Measurements from ENCODE around the gene NFATC2IP. TPM values are rescaled to one million over a fixed set of nuclear protein-coding genes. Genes with fewer than 3 reads are reported as not detected.
"Not testable (repeated sequence)": the region's sequence is repeated elsewhere in the genome, so short reads cannot be mapped to it uniquely, and the experiment has no call there.

Gene NFATC2IP
- total RNA-seq, 1 donor from 2014 or later, result 11.2 TPM

GRCh38 chr16:28923652-28924398, 26.9 kb upstream of the NFATC2IP start:
- no peak for DNase-seq (ENCODE audit: low spot score in 2 of 2)
- Histone ChIP-seq H3K4me3 (peak overlapping the region in 1 of 2 donors; percentile 90), H3K27me3 (no peaks in the 10 kb centered on the region), H3K27ac (peak overlapping the region in 1 of 2 donors; percentile 99), H3K9me3 (no peaks in the 10 kb centered on the region), H3K36me3 (peaks cover 5 to 6% of the 10 kb centered on the region in 2 donors), H3K4me1 (peaks cover 6 to 9% of the 10 kb centered on the region in 2 donors)
- TF ChIP-seq, protein P1, sequence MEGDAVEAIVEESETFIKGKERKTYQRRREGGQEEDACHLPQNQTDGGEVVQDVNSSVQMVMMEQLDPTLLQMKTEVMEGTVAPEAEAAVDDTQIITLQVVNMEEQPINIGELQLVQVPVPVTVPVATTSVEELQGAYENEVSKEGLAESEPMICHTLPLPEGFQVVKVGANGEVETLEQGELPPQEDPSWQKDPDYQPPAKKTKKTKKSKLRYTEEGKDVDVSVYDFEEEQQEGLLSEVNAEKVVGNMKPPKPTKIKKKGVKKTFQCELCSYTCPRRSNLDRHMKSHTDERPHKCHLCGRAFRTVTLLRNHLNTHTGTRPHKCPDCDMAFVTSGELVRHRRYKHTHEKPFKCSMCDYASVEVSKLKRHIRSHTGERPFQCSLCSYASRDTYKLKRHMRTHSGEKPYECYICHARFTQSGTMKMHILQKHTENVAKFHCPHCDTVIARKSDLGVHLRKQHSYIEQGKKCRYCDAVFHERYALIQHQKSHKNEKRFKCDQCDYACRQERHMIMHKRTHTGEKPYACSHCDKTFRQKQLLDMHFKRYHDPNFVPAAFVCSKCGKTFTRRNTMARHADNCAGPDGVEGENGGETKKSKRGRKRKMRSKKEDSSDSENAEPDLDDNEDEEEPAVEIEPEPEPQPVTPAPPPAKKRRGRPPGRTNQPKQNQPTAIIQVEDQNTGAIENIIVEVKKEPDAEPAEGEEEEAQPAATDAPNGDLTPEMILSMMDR (IDR thresholded peaks at IDR 0.05), result no peak
- intact Hi-C loops (cut with DNase I), result loop anchor here (2.0 kb wide), 3 partner anchors 45 to 101 kb away; partner anchors contain the start of genes ATP2A1, ATXN2L and TUFM

GRCh38 chr16:28924399-28924761, 26.4 kb upstream of the NFATC2IP start:
- Histone ChIP-seq H3K36me3 (peaks cover 0 to under 1% of the 10 kb centered on the region in 2 donors), H3K4me1 (peaks cover 6 to 9% of the 10 kb centered on the region in 2 donors), H3K4me3 (peak overlapping the region; percentile 80 to 90), H3K9me3 (no peaks in the 10 kb centered on the region), H3K27me3 (no peaks in the 10 kb centered on the region), H3K27ac (peak overlapping the region; percentile 96 to 99)
- no peak for DNase-seq (ENCODE audit: low spot score in 2 of 2)
- TF ChIP-seq, protein P1 (IDR thresholded peaks at IDR 0.05), result no peak
- intact Hi-C loops (cut with DNase I), result loop anchor here (2.0 kb wide), 3 partner anchors 46 to 102 kb away; partner anchors contain the start of genes ATP2A1, ATXN2L and TUFM

GRCh38 chr16:28924762-28925385, 25.9 kb upstream of the NFATC2IP start, which contains the start of gene RABEP2:
Gene RABEP2 (minus strand): TSS chr16:28925238. CDS start chr16:28925163, 75 bp downstream.
- no peaks in the 10 kb centered on the region for H3K36me3 ChIP-seq
- TF ChIP-seq, protein P1 (IDR thresholded peaks at IDR 0.05), result no peak
- no peaks in the 10 kb centered on the region for H3K9me3 ChIP-seq
- peaks cover 6 to 9% of the 10 kb centered on the region in 2 donors for H3K4me1 ChIP-seq
- DNase-seq (ENCODE audit: low spot score in 2 of 2), result peak; percentile 45 to 94
- H3K4me3 ChIP-seq, result peak within 1 kb of the TSS; percentile 80 to 90
- no peaks in the 10 kb centered on the region for H3K27me3 ChIP-seq
- intact Hi-C loops (cut with DNase I), result loop anchor here (1.0 to 2.0 kb wide), 5 partner anchors 20 to 102 kb away; partner anchors contain the start of genes ATP2A1, ATXN2L, NFATC2IP and TUFM
- peak within 1 kb of the TSS; percentile 96 to 99 for H3K27ac ChIP-seq

- intact Hi-C loops (cut with DNase I), result loop anchor here (1.0 to 2.0 kb wide), 5 partner anchors 20 to 103 kb away; partner anchors contain the start of genes ATP2A1, ATXN2L, NFATC2IP and TUFM
- Histone ChIP-seq H3K9me3 (no peaks in the 10 kb centered on the region), H3K4me1 (peaks cover 6 to 9% of the 10 kb centered on the region in 2 donors), H3K27me3 (no peaks in the 10 kb centered on the region), H3K27ac (peak overlapping the region; percentile 96 to 99), H3K4me3 (peak overlapping the region; percentile 80 to 90), H3K36me3 (no peaks in the 10 kb centered on the region)
- DNase-seq (ENCODE audit: low spot score in 2 of 2), result peak in 1 of 2 donors; percentile 88
- TF ChIP-seq, protein P1 (IDR thresholded peaks at IDR 0.05), result no peak
Observed at GRCh38 chr16:28925386-28926228, 25.1 kb upstream of the NFATC2IP start.

DNA sequence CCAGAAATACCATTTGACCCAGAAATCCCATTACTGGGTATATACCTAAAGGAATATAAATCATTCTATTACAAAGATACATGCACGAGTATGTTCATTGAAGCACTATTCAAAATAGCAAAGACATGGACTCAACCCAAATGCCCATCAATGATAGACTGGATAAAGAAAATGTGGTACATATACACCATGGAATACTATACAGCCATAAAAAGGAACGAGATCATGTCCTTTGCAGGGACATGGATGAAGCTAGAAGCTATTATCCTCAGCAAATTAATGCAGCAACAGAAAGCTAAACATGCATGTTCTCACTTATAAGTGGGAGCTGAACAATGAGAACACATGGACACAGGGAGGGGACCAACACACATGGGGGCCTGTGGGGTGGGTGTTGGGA, 24.5 kb upstream of the NFATC2IP start:
- intact Hi-C loops (cut with DNase I); H3K4me1 ChIP-seq; H3K36me3 ChIP-seq; H3K9me3 ChIP-seq; DNase-seq (ENCODE audit: low spot score in 2 of 2); H3K27me3 ChIP-seq: not testable (repeated sequence)
- Histone ChIP-seq H3K4me3 (peak overlapping the region in 1 of 2 donors; percentile 90), H3K27ac (peak overlapping the region; percentile 96 to 99)
